Stomach (tissue), 4 donors: Measurements from ENCODE around the gene ADARB2.

Source experiments
- CTCF ChIP-seq, 7 experiments: fragments of 450-650 bp in 4 of 7; fragments of 200-600 bp in 3 of 7; sonication (generic) in 3 of 7; IDR thresholded peaks; one replicate each; pipeline ENCODE4 v1.5.1; 2016 to 2019; ENCODE audit warnings: antibody characterized with exemption in 7 of 7, control low read depth in 2 of 7, mild to moderate bottlenecking in 1 of 7
- EP300 ChIP-seq: sonication (generic); formaldehyde crosslinking; IDR thresholded peaks from one replicate; pipeline ENCODE4 v1.6.1; 2017; ENCODE audit warnings: antibody characterized with exemption
- POLR2A ChIP-seq, 4 donors: fragments of 450-650 bp; IDR thresholded peaks; one replicate each; pipeline ENCODE4 v1.6.1; 2016; ENCODE audit warnings: antibody characterized with exemption in 4 of 4, control low read depth in 2 of 4, mild to moderate bottlenecking in 1 of 4, moderate library complexity in 1 of 4

- no peak for TF ChIP-seq CTCF (IDR thresholded peaks at IDR 0.05)
- TF ChIP-seq EP300 = no peak
- no peak for TF ChIP-seq POLR2A (IDR thresholded peaks at IDR 0.05)
Measured at GRCh38 chr10:1706711-1707110, 30.6 kb downstream of the ADARB2 start.
